Skin of body (tissue), 2 donors: ENCODE data around the gene BCAP29. TPM values are rescaled to one million over a fixed set of nuclear protein-coding genes. Genes with fewer than 3 reads are reported as not detected.
"Not testable (repeated sequence)": the region's sequence is repeated elsewhere in the genome, so short reads cannot be mapped to it uniquely, and the experiment has no call there.

Experiments used
- DNase-seq: peaks from one replicate; lab custom pipeline; 2025; lab: John Stamatoyannopoulos, UW
- total RNA-seq: library from RNA; depleted of rRNA; stranded (reverse); fragments of >200 nt; gene quantifications from one replicate; pipeline ENCODE4 v1.2.3, GENCODE V29; 2014

Gene BCAP29
- total RNA-seq, 1 donor from 2014 or later: 43.4 TPM

GRCh38 chr7:107622429-107622828, 42.4 kb downstream of the BCAP29 start:
- DNase-seq: no peak

- no peak for DNase-seq
Measured at GRCh38 chr7:107622894-107623293, 42.8 kb downstream of the BCAP29 start.

- DNase-seq: no peak
Measured at GRCh38 chr7:107627002-107627401, 47.0 kb downstream of the BCAP29 start.

GRCh38 chr7:107628461-107629064, 48.5 kb downstream of the BCAP29 start:
- no peak for DNase-seq

GRCh38 chr7:107630342-107630741, 50.3 kb downstream of the BCAP29 start:
- DNase-seq: no peak

- no peak for DNase-seq
Measured at GRCh38 chr7:107631588-107632491, 51.8 kb downstream of the BCAP29 start.

GRCh38 chr7:107632492-107632865, 52.4 kb downstream of the BCAP29 start:
- no peak for DNase-seq

- DNase-seq: no peak
Measured at GRCh38 chr7:107638594-107638993, 58.5 kb downstream of the BCAP29 start.

- not testable (repeated sequence) for DNase-seq
Measured at GRCh38 chr7:107639070-107639469, 59.0 kb downstream of the BCAP29 start.

- DNase-seq: no peak
Measured at GRCh38 chr7:107641676-107642075, 61.6 kb downstream of the BCAP29 start.

- DNase-seq: no peak
Measured at GRCh38 chr7:107642501-107642900, 62.5 kb downstream of the BCAP29 start.

- DNase-seq: no peak
Measured at GRCh38 chr7:107643407-107643806, 63.4 kb downstream of the BCAP29 start.

GRCh38 chr7:107643938-107644308, 63.9 kb downstream of the BCAP29 start:
- no peak for DNase-seq

GRCh38 chr7:107644309-107644974, 64.4 kb downstream of the BCAP29 start:
- peak; percentile 61 for DNase-seq

GRCh38 chr7:107652642-107653041, 72.6 kb downstream of the BCAP29 start:
- DNase-seq: no peak

- DNase-seq: no peak
Measured at GRCh38 chr7:107658467-107658866, 78.4 kb downstream of the BCAP29 start.

GRCh38 chr7:107659666-107660065, 79.6 kb downstream of the BCAP29 start:
- no peak for DNase-seq

GRCh38 chr7:107660381-107661080, 80.5 kb downstream of the BCAP29 start, which contains the start of gene SLC26A4:
SLC26A4 (plus strand) TSS chr7:107660828; CDS start chr7:107661642, 814 bp downstream.
- DNase-seq: no peak

GRCh38 chr7:107661081-107661864, 81.2 kb downstream of the BCAP29 start:
- DNase-seq: no peak

- DNase-seq: no peak
Measured at GRCh38 chr7:107661865-107662379, 81.9 kb downstream of the BCAP29 start.

GRCh38 chr7:107663196-107663595, 83.2 kb downstream of the BCAP29 start:
- DNase-seq: no peak
